Measurements from ENCODE around the gene ISL2. TPM values are rescaled to one million over a fixed set of nuclear protein-coding genes. Genes with fewer than 3 reads are reported as not detected.
A peak's percentile ranks its signal among the peaks of the same experiment; 100 is the strongest.

The ISL2 gene
- total and polyA plus RNA-seq, 9 of the 15 experiments (the other 6 are each of a cell fraction or from before 2014, with no cell fraction given): 0.15 to 23.7 (median 4.0) TPM

DNA sequence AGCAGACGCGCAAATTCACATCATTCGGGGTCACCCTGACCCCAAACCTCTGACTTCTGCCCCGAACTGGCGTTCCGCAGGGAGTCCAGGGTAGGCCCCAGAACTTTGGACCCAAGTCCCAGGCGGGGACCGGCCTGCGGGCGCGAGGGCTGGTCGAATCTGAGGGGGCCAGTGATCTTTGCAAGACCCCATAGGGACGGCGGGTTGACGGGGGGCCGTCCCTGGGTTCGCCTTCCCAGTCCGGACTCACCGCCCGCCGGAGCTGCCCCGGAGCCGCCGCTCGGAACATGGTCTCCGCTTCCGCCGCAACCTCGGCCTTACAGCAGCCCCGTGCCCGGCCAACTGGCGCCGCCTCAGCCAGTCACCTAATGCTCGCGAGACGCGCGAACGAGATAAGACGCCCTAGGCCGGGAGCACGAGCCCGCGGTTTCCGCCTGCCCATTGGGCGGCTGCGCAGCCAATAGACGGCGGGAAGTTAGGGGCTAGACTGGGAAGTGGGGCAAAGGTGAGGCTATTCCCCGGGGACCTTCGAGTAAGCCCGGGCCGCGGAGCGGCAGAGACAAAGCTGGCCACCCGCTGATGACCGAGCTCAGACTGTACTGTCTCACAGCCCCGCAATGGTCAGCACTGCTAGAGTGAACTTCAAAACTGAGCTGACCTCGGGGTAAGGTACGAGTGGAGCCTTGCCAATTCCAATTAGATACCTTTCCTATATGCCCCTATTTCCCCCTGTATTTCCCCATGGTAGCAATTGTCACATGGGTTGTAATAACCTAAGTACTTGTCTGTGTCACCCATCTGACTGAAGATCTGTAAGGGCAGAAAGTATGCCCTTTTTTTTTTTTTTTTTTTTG, 25.2 kb upstream of the ISL2 start, which contains the start of gene ETFA (continued):
- TF ChIP-seq, protein P1, sequence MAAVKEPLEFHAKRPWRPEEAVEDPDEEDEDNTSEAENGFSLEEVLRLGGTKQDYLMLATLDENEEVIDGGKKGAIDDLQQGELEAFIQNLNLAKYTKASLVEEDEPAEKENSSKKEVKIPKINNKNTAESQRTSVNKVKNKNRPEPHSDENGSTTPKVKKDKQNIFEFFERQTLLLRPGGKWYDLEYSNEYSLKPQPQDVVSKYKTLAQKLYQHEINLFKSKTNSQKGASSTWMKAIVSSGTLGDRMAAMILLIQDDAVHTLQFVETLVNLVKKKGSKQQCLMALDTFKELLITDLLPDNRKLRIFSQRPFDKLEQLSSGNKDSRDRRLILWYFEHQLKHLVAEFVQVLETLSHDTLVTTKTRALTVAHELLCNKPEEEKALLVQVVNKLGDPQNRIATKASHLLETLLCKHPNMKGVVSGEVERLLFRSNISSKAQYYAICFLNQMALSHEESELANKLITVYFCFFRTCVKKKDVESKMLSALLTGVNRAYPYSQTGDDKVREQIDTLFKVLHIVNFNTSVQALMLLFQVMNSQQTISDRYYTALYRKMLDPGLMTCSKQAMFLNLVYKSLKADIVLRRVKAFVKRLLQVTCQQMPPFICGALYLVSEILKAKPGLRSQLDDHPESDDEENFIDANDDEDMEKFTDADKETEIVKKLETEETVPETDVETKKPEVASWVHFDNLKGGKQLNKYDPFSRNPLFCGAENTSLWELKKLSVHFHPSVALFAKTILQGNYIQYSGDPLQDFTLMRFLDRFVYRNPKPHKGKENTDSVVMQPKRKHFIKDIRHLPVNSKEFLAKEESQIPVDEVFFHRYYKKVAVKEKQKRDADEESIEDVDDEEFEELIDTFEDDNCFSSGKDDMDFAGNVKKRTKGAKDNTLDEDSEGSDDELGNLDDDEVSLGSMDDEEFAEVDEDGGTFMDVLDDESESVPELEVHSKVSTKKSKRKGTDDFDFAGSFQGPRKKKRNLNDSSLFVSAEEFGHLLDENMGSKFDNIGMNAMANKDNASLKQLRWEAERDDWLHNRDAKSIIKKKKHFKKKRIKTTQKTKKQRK (IDR thresholded peaks at IDR 0.05; ENCODE audit: borderline replicate concordance, low read depth, low read length): no peak
- TF ChIP-seq RBM15 (IDR thresholded peaks at IDR 0.05; ENCODE audit: insufficient read depth, low read length) (no peak), GABPA (tag; conservative IDR thresholded peaks at IDR 0.05; ENCODE audit: low read depth) (peak; percentile 25; the same call in 1 of the 2 replicates), CEBPB (tag; IDR thresholded peaks at IDR 0.05) (no peak), TAF1 (IDR thresholded peaks at IDR 0.05; ENCODE audit: control insufficient read depth, extremely low read depth, insufficient read depth, low read length, severe bottlenecking) (peak; percentile 95), ZSCAN32 (CRISPR knock-in tag; IDR thresholded peaks at IDR 0.05) (no peak), MCM2 (IDR thresholded peaks at IDR 0.05; ENCODE audit: low read depth) (no peak), ZKSCAN3 (CRISPR knock-in tag; IDR thresholded peaks at IDR 0.05) (no peak)
- TF ChIP-seq, protein P2, sequence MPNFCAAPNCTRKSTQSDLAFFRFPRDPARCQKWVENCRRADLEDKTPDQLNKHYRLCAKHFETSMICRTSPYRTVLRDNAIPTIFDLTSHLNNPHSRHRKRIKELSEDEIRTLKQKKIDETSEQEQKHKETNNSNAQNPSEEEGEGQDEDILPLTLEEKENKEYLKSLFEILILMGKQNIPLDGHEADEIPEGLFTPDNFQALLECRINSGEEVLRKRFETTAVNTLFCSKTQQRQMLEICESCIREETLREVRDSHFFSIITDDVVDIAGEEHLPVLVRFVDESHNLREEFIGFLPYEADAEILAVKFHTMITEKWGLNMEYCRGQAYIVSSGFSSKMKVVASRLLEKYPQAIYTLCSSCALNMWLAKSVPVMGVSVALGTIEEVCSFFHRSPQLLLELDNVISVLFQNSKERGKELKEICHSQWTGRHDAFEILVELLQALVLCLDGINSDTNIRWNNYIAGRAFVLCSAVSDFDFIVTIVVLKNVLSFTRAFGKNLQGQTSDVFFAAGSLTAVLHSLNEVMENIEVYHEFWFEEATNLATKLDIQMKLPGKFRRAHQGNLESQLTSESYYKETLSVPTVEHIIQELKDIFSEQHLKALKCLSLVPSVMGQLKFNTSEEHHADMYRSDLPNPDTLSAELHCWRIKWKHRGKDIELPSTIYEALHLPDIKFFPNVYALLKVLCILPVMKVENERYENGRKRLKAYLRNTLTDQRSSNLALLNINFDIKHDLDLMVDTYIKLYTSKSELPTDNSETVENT (CRISPR knock-in tag; IDR thresholded peaks at IDR 0.05): peak; percentile 92
- TF ChIP-seq, protein P3, sequence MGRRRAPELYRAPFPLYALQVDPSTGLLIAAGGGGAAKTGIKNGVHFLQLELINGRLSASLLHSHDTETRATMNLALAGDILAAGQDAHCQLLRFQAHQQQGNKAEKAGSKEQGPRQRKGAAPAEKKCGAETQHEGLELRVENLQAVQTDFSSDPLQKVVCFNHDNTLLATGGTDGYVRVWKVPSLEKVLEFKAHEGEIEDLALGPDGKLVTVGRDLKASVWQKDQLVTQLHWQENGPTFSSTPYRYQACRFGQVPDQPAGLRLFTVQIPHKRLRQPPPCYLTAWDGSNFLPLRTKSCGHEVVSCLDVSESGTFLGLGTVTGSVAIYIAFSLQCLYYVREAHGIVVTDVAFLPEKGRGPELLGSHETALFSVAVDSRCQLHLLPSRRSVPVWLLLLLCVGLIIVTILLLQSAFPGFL (CRISPR knock-in tag; IDR thresholded peaks at IDR 0.05): 0 out of 2 replicates have a peak, but pooled peaks have one; percentile 48
- TF ChIP-seq, protein P4, sequence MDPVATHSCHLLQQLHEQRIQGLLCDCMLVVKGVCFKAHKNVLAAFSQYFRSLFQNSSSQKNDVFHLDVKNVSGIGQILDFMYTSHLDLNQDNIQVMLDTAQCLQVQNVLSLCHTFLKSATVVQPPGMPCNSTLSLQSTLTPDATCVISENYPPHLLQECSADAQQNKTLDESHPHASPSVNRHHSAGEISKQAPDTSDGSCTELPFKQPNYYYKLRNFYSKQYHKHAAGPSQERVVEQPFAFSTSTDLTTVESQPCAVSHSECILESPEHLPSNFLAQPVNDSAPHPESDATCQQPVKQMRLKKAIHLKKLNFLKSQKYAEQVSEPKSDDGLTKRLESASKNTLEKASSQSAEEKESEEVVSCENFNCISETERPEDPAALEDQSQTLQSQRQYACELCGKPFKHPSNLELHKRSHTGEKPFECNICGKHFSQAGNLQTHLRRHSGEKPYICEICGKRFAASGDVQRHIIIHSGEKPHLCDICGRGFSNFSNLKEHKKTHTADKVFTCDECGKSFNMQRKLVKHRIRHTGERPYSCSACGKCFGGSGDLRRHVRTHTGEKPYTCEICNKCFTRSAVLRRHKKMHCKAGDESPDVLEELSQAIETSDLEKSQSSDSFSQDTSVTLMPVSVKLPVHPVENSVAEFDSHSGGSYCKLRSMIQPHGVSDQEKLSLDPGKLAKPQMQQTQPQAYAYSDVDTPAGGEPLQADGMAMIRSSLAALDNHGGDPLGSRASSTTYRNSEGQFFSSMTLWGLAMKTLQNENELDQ (CRISPR knock-in tag; IDR thresholded peaks at IDR 0.05; ENCODE audit: borderline replicate concordance): no peak
- TF ChIP-seq, protein P5, sequence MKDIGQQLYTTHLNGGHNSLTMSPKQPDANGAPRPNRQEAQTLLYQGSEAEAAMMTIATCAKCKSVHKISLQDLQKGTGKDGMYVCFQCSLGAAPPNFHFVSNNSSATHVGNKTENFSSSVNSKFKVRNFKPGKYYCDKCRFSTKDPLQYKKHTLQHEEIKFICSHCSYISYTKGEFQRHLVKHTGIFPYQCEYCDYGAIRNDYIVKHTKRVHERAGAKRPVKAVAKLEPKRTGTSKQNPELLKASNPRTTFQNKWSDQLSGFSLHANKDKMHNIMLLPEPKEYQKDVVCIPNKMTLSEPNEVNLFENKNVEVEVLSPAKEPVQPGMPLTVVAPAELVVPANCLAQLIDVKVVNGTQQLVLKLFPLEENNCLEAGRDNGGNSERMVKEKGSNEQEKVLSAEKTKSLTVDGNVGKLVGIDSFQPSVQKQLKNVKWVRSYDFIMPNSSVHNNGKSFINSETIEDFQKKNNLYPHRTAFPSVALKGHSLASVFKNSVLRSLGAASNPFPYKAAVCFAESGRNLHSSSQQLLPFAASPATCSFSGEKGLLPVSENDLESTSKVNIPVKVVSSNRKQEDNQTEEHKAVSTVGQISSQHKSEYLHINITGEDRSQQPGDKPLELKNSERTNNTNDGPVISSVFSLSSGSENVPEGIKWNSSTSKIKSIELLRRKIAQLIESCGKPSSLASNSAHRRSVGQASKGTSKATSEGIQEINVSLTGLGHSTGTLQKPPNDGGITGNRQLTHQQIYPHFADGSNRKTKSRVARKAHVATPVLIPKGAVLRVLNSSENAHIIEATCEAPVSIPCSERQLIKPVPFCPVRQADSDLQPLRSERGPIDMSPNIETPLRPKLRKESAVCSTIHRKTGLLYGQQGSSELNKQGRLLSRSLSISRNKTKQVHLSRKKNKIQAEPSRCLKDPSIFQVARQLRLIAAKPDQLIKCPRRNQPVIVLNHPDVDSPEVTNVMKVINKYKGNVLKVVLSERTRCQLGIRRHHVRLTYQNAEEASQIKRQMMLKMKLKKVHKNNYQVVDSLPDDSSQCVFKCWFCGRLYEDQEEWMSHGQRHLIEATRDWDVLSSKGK (CRISPR knock-in tag; IDR thresholded peaks at IDR 0.05): no peak
